Keratinocyte (primary cell): ENCODE data around the gene FAM43B. TPM values are rescaled to one million over a fixed set of nuclear protein-coding genes. Genes with fewer than 3 reads are reported as not detected.

Source experiments
- DNase-seq: peaks from one replicate; pipeline ENCODE4 v3.0.0-alpha.2; 2011; ENCODE audit warnings: low read depth, missing footprints, low spot score
- FAIRE-seq: peaks from 2 replicates; lab custom pipeline; 2011; peaks lifted over from hg19 to GRCh38; lab: Jason Lieb, UNC
- H2AFZ ChIP-seq: 2 replicates; pipeline ENCODE4 v1.6.0; 2012; ENCODE audit warnings: low read length, control low read depth, inconsistent platforms; ENCODE audit not compliant: control insufficient read depth
- H3K27ac ChIP-seq: 2 replicates; pipeline ENCODE4 v1.5.1; 2011; ENCODE audit warnings: low read length; ENCODE audit not compliant: control insufficient read depth, insufficient read depth
- H3K27me3 ChIP-seq: 3 replicates; pipeline ENCODE4 v1.6.0; 2011; ENCODE audit warnings: low read length; ENCODE audit not compliant: control insufficient read depth, insufficient read depth; ENCODE audit errors: extremely low read depth
- H3K36me3 ChIP-seq, 2 experiments: 2 replicates in 1 of 2; 3 replicates in 1 of 2; pipeline ENCODE4 v1.5.1; 2011; ENCODE audit warnings: low read length in 2 of 2, mild to moderate bottlenecking in 1 of 2; ENCODE audit not compliant: control insufficient read depth in 2 of 2, insufficient read depth in 2 of 2; ENCODE audit errors: extremely low read depth in 1 of 2
- H3K4me1 ChIP-seq: 3 replicates; pipeline ENCODE4 v1.5.1; 2011; ENCODE audit warnings: low read length; ENCODE audit not compliant: control insufficient read depth, insufficient read depth; ENCODE audit errors: extremely low read depth
- H3K4me2 ChIP-seq: 3 replicates; pipeline ENCODE4 v1.6.0; 2011; ENCODE audit warnings: low read depth, low read length; ENCODE audit not compliant: control insufficient read depth, insufficient read depth; ENCODE audit errors: extremely low read depth
- H3K4me3 ChIP-seq, 3 experiments: fragments of 200-600 bp in 1 of 3; sonication (generic) in 1 of 3; 2 replicates in 2 of 3; 3 replicates in 1 of 3; pipeline ENCODE4 v1.5.1; 2011 to 2016; ENCODE audit warnings: low read length in 3 of 3, mild to moderate bottlenecking in 3 of 3, control low read depth in 2 of 3, inconsistent platforms in 1 of 3, low read depth in 1 of 3, mixed read lengths in 1 of 3, mixed run types in 1 of 3, moderate library complexity in 1 of 3; ENCODE audit not compliant: control insufficient read depth in 2 of 3, insufficient read depth in 2 of 3; ENCODE audit errors: extremely low read depth in 1 of 3
- H3K79me2 ChIP-seq: 2 replicates; pipeline ENCODE4 v1.6.0; 2012; ENCODE audit warnings: low read length; ENCODE audit not compliant: control insufficient read depth, insufficient read depth
- H3K9ac ChIP-seq: 3 replicates; pipeline ENCODE4 v1.6.0; 2011; ENCODE audit warnings: low read length; ENCODE audit not compliant: control insufficient read depth, insufficient read depth; ENCODE audit errors: extremely low read depth
- H3K9me1 ChIP-seq: 3 replicates; pipeline ENCODE4 v1.6.0; 2011; ENCODE audit warnings: low read length; ENCODE audit not compliant: control insufficient read depth, insufficient read depth; ENCODE audit errors: extremely low read depth
- H3K9me3 ChIP-seq: 2 replicates; pipeline ENCODE4 v1.5.1; 2012; ENCODE audit warnings: low read depth, low read length; ENCODE audit not compliant: control insufficient read depth
- H4K20me1 ChIP-seq: 3 replicates; pipeline ENCODE4 v1.6.0; 2011; ENCODE audit warnings: low read length; ENCODE audit not compliant: control insufficient read depth, insufficient read depth; ENCODE audit errors: extremely low read depth
- CTCF ChIP-seq, 3 experiments: IDR thresholded peaks in 1 of 3; conservative IDR thresholded peaks in 1 of 3; optimal IDR thresholded peaks in 1 of 3; 2 replicates in 2 of 3; 3 replicates in 1 of 3; pipeline versions ENCODE3 to v1.5.1; 2011; ENCODE audit warnings: low read length in 3 of 3, mild to moderate bottlenecking in 3 of 3, moderate library complexity in 2 of 3, control low read depth in 1 of 3, inconsistent platforms in 1 of 3; ENCODE audit not compliant: insufficient read depth in 2 of 3; ENCODE audit errors: extremely low read depth in 1 of 3
- EZH2 ChIP-seq: IDR thresholded peaks from one replicate; pipeline ENCODE4 v1.6.1; 2012; ENCODE audit warnings: inconsistent platforms, mild to moderate bottlenecking, low read length, moderate library complexity
- dilution Hi-C: fragments of 300-500 bp; cut with MboI; formaldehyde crosslinking; loops from one replicate; pipeline ENCODE4 v1.7.0; 2020; ENCODE audit warnings: low sequenced_read_pairs; ENCODE audit not compliant: extremely low pct_ligation_motif_present
- polyA plus RNA-seq, 5 experiments: library from polyadenylated mRNA; depleted of rRNA in 3 of 5; stranded (reverse) in 3 of 5; stranded (forward) in 1 of 5; unstranded in 1 of 5; fragments of >200 nt; gene quantifications; 1 replicate in 1 of 5; 2 replicates in 3 of 5; 3 replicates in 1 of 5; pipeline versions ENCODE4 v1.2.1 to v1.2.3, GENCODE V29; 2011 to 2012; ENCODE audit warnings: missing spikeins in 2 of 5, low read depth in 1 of 5, low replicate concordance in 1 of 5

The FAM43B gene
- polyA plus RNA-seq, 1 donor (not counting 4 experiments of a cell fraction or from before 2014, with no cell fraction given): not detected

- dilution Hi-C loops: no loop called here
- Histone ChIP-seq H3K9ac (no peak overlapping the region), H3K9me3 (no peaks in the 10 kb centered on the region), H2AFZ (no peak overlapping the region), H3K79me2 (no peaks in the 10 kb centered on the region), H3K36me3 (no peaks in the 10 kb centered on the region), H3K4me2 (no peak overlapping the region), H3K27me3 (peaks cover 33% of the 10 kb centered on the region), H3K4me1 (no peaks in the 10 kb centered on the region), H4K20me1 (no peaks in the 10 kb centered on the region), H3K4me3 (no peak overlapping the region), H3K9me1 (no peaks in the 10 kb centered on the region), H3K27ac (no peak overlapping the region)
- FAIRE-seq: no peak
- DNase-seq: no peak
- TF ChIP-seq EZH2 (no peak), CTCF (optimal IDR thresholded peaks at IDR 0.05 in 1 of 3, IDR thresholded peaks at IDR 0.05 in 1 of 3, conservative IDR thresholded peaks at IDR 0.05 in 1 of 3; ENCODE audit: extremely low read depth in 1 of 3, insufficient read depth in 2 of 3, low read length in 3 of 3) (no peak)
Observed at GRCh38 chr1:20530901-20531300, 21.5 kb upstream of the FAM43B start.

- dilution Hi-C loops: no loop called here
Observed at GRCh38 chr1:20533635-20534034, 18.7 kb upstream of the FAM43B start.

More at GRCh38 chr1:20533635-20534034, 18.7 kb upstream of the FAM43B start:
- TF ChIP-seq CTCF (optimal IDR thresholded peaks at IDR 0.05 in 1 of 3, IDR thresholded peaks at IDR 0.05 in 1 of 3, conservative IDR thresholded peaks at IDR 0.05 in 1 of 3; ENCODE audit: extremely low read depth in 1 of 3, insufficient read depth in 2 of 3, low read length in 3 of 3): no peak
- no peak for TF ChIP-seq EZH2
- no peaks in the 10 kb centered on the region for H3K79me2 ChIP-seq
- FAIRE-seq (no peak), DNase-seq (no peak)
- H3K36me3 ChIP-seq: no peaks in the 10 kb centered on the region
- H3K9ac ChIP-seq: no peak overlapping the region
- H3K4me3 ChIP-seq: no peak overlapping the region
- H4K20me1 ChIP-seq: no peaks in the 10 kb centered on the region
- no peak overlapping the region for H3K27ac ChIP-seq
- no peaks in the 10 kb centered on the region for H3K9me1 ChIP-seq
- no peaks in the 10 kb centered on the region for H3K4me1 ChIP-seq
- no peaks in the 10 kb centered on the region for H3K9me3 ChIP-seq
- H3K4me2 ChIP-seq: no peak overlapping the region
- H3K27me3 ChIP-seq: peaks cover 33% of the 10 kb centered on the region
- no peak overlapping the region for H2AFZ ChIP-seq
